ENCODE measurements around the gene PPM1L.

The PPM1L gene

GRCh38 chr3:161025911-161026310 lies 269.9 kb downstream of the PPM1L start:
- H4K20me1 ChIP-seq (ENCODE audit: insufficient read depth, low read length) = no peaks in the 10 kb centered on the region
- H3K79me2 ChIP-seq (ENCODE audit: low read length) = no peaks in the 10 kb centered on the region
- H3K9ac ChIP-seq (ENCODE audit: low read length) = no peak overlapping the region
- H3K4me3 ChIP-seq (ENCODE audit: low read length) = no peak overlapping the region
- TF ChIP-seq CTCF (IDR thresholded peaks at IDR 0.05; ENCODE audit: low read depth, low read length) (no peak), EZH2phosphoT487 (IDR thresholded peaks at IDR 0.05; ENCODE audit: low read depth) (no peak)
- H3K4me2 ChIP-seq (ENCODE audit: low read length) = no peak overlapping the region
- peaks cover 4% of the 10 kb centered on the region for H3K36me3 ChIP-seq (replicated peaks; ENCODE audit: low read depth, low read length)
- peaks cover 15% of the 10 kb centered on the region for H3K4me1 ChIP-seq (ENCODE audit: low read length)
- no peaks in the 10 kb centered on the region for H3K27me3 ChIP-seq (ENCODE audit: low read depth, low read length)
- H3K9me3 ChIP-seq (ENCODE audit: insufficient read depth, low read length) = peaks cover 11% of the 10 kb centered on the region; the same call in 1 of the 2 replicates
- H2AFZ ChIP-seq (ENCODE audit: low read depth, low read length) = no peak overlapping the region
- no peak overlapping the region for H3K27ac ChIP-seq (ENCODE audit: low read length)

- Histone ChIP-seq H2AFZ (ENCODE audit: low read depth, low read length) (no peak overlapping the region), H3K4me2 (ENCODE audit: low read length) (peak overlapping the region; percentile 20; the same call in 1 of the 2 replicates), H3K36me3 (replicated peaks; ENCODE audit: low read depth, low read length) (peaks cover 4% of the 10 kb centered on the region), H3K79me2 (ENCODE audit: low read length) (no peaks in the 10 kb centered on the region), H3K27ac (ENCODE audit: low read length) (peak overlapping the region; percentile 53), H3K27me3 (ENCODE audit: low read depth, low read length) (no peaks in the 10 kb centered on the region), H3K9ac (ENCODE audit: low read length) (no peak overlapping the region), H3K4me1 (ENCODE audit: low read length) (peaks cover 15% of the 10 kb centered on the region), H3K9me3 (ENCODE audit: insufficient read depth, low read length) (peaks cover 11% of the 10 kb centered on the region; the same call in 1 of the 2 replicates), H3K4me3 (ENCODE audit: low read length) (no peak overlapping the region), H4K20me1 (ENCODE audit: insufficient read depth, low read length) (no peaks in the 10 kb centered on the region)
- TF ChIP-seq CTCF (IDR thresholded peaks at IDR 0.05; ENCODE audit: low read depth, low read length) = no peak
- TF ChIP-seq EZH2phosphoT487 (IDR thresholded peaks at IDR 0.05; ENCODE audit: low read depth) = no peak
These were observed 270.8 kb downstream of the PPM1L start for GRCh38 chr3:161026612-161027510.

GRCh38 chr3:161028555-161029153 lies 272.6 kb downstream of the PPM1L start:
- H3K27ac ChIP-seq (ENCODE audit: low read length) = no peak overlapping the region
- no peaks in the 10 kb centered on the region for H3K79me2 ChIP-seq (ENCODE audit: low read length)
- TF ChIP-seq CTCF (IDR thresholded peaks at IDR 0.05; ENCODE audit: low read depth, low read length) (no peak), EZH2phosphoT487 (IDR thresholded peaks at IDR 0.05; ENCODE audit: low read depth) (no peak)
- H3K9me3 ChIP-seq (ENCODE audit: insufficient read depth, low read length) = peaks cover 2% of the 10 kb centered on the region; the same call in 1 of the 2 replicates
- H3K36me3 ChIP-seq (replicated peaks; ENCODE audit: low read depth, low read length) = peaks cover 1% of the 10 kb centered on the region
- no peak overlapping the region for H3K4me3 ChIP-seq (ENCODE audit: low read length)
- H3K4me2 ChIP-seq (ENCODE audit: low read length) = no peak overlapping the region
- peaks cover 15% of the 10 kb centered on the region for H3K4me1 ChIP-seq (ENCODE audit: low read length)
- H2AFZ ChIP-seq (ENCODE audit: low read depth, low read length) = no peak overlapping the region
- H3K27me3 ChIP-seq (ENCODE audit: low read depth, low read length) = no peaks in the 10 kb centered on the region
- no peak overlapping the region for H3K9ac ChIP-seq (ENCODE audit: low read length)
- no peaks in the 10 kb centered on the region for H4K20me1 ChIP-seq (ENCODE audit: insufficient read depth, low read length)

- Histone ChIP-seq H3K27ac (ENCODE audit: low read length) (no peak overlapping the region), H3K9ac (ENCODE audit: low read length) (no peak overlapping the region), H3K36me3 (replicated peaks; ENCODE audit: low read depth, low read length) (no peaks in the 10 kb centered on the region), H3K4me1 (ENCODE audit: low read length) (peaks cover 24% of the 10 kb centered on the region), H3K27me3 (ENCODE audit: low read depth, low read length) (no peaks in the 10 kb centered on the region), H3K4me3 (ENCODE audit: low read length) (no peak overlapping the region), H2AFZ (ENCODE audit: low read depth, low read length) (no peak overlapping the region), H3K79me2 (ENCODE audit: low read length) (no peaks in the 10 kb centered on the region), H3K4me2 (ENCODE audit: low read length) (no peak overlapping the region), H3K9me3 (ENCODE audit: insufficient read depth, low read length) (no peaks in the 10 kb centered on the region), H4K20me1 (ENCODE audit: insufficient read depth, low read length) (no peaks in the 10 kb centered on the region)
- TF ChIP-seq EZH2phosphoT487 (IDR thresholded peaks at IDR 0.05; ENCODE audit: low read depth) = no peak
- no peak for TF ChIP-seq CTCF (IDR thresholded peaks at IDR 0.05; ENCODE audit: low read depth, low read length)
These were observed 275.1 kb downstream of the PPM1L start for GRCh38 chr3:161031134-161031533.
